GM19238 (cell line): ENCODE results near the gene S100A6.
"Not testable (repeated sequence)": the region's sequence is repeated elsewhere in the genome, so short reads cannot be mapped to it uniquely, and the experiment has no call there.

Experiments used
- DNase-seq: peaks from one replicate; pipeline ENCODE4 v3.0.0; 2011; ENCODE audit warnings: low spot score; ENCODE audit not compliant: insufficient read length

The S100A6 gene

DNA sequence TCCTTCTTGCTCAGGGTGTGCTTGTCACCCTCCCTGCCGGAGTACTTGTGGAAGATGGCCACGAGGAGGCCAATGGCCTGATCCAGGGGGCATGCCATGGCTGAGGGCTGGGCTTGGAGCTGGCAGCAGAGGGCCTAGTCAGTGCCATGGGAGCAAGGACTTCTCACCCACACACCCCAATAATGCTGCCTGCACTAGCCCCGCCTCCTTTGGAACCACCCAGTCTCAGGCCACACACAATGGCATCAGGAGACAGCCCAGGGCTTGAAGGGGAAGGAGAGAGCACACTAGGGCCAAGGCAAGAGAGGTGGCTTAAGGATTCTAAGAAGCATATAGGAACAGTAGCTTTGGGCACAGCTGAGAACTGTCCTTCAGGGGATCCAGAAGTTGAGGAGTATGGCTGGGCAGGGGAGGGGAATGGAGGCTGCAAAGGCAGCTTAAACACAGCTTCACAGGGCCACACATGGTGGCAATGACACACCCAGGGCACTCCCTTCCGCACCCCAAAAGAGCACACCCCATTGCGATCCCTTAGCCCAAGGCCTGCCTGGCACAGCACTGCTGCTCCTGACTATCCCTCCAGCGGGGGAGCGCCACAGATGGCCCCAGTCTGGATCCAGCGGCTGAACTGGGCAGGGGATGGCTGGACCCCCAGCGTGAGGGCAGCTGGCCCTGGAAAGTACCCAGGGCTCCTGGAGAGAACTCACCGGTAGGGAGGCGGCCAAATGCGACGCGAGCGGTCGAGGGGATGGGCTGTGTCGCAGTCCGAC lies at the start of gene S100A6:
Gene S100A6, minus strand, starts transcription at position 750 of the 770 bp plus-strand sequence. Its CDS starts 652 bp downstream, at position 98.
- DNase-seq: no peak

GRCh38 chr1:153585006-153585405 lies 49.2 kb upstream of the S100A6 start:
- no peak for DNase-seq

DNA sequence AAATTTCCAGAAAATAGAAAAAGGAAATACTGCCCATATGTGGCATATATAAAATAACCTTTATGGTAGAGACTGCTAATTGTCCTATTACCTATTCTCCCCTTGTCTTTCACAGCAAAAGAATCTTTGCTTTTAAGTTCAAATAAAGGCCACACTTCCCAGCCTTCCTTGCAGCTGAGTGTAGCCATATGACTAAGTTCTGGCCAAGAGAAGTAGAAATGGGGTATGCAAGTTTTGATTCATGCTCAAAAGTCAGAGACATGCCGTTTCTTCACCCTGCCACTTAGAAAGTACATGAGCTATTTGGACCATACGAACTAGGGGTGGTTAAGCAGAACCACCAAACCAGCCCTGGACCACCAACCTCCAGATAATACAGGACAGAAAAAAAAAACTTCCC lies 48.2 kb upstream of the S100A6 start:
- no peak for DNase-seq

GRCh38 chr1:153583514-153583913 lies 47.7 kb upstream of the S100A6 start:
- not testable (repeated sequence) for DNase-seq

- DNase-seq: not testable (repeated sequence)
Observed at GRCh38 chr1:153582836-153583235, 47.0 kb upstream of the S100A6 start.

GRCh38 chr1:153578936-153579335 lies 43.1 kb upstream of the S100A6 start:
- no peak for DNase-seq

DNA sequence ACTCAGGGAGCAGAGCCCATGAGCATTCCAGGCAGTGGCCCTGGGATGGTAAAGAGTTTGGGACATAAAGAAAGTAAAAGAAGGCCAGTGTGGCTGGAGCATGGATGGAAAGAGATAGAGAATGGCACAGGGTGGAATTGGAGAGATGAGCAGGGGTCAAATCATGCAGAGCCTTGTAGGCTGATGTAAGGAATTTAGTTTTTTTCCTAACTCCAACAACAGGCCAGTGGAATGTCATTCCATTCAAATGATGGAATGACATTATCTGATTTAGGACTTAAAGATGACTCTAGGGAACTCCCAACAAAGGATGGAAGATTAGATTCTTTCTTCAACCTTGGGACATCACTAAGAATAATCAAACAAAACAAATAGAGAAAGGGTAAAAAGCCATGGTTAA lies 42.7 kb upstream of the S100A6 start:
- no peak for DNase-seq

- DNase-seq: no peak
Observed at GRCh38 chr1:153577624-153578051, 41.8 kb upstream of the S100A6 start.

DNA sequence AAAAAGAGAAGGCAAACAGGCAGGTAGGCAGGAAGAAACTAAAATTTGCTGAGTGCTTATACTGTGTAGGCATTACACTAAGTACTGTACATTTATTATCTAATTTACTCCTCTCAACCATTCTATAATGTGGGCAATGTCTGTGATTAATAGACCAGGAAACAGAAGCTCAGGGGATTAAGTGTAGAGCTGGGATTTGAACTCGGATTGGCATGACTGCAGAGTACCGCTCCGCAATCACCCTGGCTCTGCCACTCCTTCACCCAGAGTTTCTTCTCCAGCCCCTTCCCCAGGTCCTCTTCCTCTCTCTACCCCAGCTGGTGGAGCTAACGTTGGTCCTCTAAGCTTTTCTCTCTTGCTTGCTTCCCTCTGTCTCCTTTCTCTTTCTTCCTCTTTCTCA lies 41.3 kb upstream of the S100A6 start:
- DNase-seq: no peak

DNA sequence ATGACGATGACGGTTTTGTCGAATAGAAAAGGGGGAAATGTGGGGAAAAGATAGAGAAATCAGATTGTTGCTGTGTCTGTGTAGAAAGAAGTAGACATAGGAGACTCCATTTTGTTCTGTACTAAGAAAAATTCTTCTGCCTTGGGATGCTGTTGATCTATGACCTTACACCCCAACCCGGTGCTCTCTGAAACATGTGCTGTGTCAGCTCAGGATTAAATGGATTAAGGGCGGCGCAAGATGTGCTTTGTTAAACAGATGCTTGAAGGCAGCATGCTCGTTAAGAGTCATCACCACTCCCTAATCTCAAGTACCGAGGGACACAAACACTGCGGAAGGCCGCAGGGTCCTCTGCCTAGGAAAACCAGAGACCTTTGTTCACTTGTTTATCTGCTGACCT lies 39.7 kb upstream of the S100A6 start:
- not testable (repeated sequence) for DNase-seq

GRCh38 chr1:153575081-153575491 lies 39.3 kb upstream of the S100A6 start:
- not testable (repeated sequence) for DNase-seq

GRCh38 chr1:153573351-153573750 lies 37.6 kb upstream of the S100A6 start:
- DNase-seq: no peak

GRCh38 chr1:153572569-153573015 lies 36.8 kb upstream of the S100A6 start:
- peak; percentile 63 for DNase-seq

GRCh38 chr1:153571706-153572105 lies 35.9 kb upstream of the S100A6 start:
- DNase-seq: no peak

DNA sequence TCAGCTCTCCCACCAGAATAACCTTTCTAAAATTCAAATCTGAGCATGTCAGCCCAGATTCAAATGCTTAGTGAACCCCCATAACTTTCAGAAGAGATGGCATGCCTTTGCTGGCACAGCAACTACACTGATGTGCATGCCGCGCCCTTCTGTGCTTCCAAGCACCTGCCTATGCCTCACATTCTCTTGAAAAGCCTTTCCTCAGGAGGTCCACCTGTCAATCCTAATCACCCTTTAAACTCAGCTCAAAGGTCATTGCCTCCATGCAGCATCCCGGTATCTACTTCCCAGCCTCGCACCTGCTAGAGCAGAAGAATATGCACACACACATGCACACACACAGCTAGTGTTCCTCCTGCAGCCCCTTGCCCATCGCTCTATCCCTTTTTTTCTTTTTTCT lies 35.1 kb upstream of the S100A6 start:
- DNase-seq: no peak

- DNase-seq: no peak
Observed at GRCh38 chr1:153569465-153569864, 33.7 kb upstream of the S100A6 start.

DNA sequence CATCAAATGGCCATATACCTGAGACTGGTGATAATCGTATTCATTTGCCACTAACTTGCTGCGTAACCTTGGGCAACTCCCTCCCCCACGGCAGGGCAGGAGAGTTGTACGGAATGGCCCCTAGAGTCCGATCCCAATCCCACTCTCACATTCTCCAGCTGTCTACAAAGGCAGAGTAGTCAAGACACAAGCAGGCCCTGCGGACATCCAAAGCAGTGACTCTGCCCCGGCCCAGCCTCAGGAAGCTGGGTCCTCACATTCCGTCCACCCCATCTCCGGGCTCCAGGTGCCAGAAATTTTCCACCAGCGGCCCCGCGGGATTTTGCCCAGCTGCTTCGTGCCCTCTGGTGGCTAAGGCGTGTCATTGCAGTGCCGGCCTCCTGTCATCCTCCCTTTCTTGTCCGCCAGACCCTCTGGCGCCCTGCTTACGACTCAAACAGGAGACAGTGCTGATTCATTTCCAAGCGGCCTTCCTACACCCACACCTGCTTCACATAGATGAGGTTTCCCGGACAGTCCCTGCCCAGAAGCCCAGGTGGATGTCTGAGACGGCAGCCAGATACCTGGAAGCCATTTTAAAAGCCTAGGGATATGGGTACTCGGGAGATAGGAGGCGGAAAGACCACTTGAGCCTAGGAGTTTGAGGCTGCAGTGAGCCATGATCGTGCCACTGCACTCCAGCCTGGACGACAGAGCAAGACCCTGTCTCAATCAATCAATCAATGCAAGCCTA lies 32.7 kb upstream of the S100A6 start:
- peak; percentile 76 for DNase-seq

DNA sequence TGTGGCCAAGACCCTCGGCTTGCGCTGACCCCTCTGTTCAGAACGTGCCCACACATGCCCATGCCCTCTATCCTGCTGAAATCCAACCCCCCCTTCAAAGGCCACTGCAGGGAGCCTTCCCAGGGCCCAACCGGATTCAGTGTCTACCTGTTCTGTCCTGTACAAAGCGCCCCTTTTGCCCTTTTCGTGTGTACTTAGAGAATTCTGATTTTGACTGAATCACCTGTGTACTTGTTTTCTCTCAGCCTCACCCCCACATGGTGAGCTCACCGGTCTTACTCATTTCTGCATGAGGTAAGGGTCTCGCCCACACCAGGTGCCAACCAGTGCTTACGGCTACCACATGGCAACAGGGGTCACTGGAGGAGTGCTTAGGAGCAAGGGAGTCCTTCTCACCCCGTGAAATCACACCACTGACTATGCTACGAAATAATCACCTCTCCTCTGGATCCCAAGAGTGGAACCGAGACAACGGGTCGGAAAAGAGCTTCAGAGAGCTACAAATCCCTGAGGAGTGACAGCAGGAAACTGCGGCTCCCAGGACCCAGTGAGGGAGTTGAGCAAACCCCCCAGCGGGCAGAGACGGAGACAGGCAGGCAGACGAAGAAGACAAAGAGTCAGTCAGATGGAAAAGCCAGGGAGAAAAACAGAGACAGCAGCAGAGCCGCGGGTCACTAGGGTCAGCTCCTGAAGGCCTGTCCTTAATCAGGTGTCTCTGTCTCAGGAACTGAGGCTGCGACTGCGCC lies 32.0 kb upstream of the S100A6 start:
- DNase-seq: no peak

DNA sequence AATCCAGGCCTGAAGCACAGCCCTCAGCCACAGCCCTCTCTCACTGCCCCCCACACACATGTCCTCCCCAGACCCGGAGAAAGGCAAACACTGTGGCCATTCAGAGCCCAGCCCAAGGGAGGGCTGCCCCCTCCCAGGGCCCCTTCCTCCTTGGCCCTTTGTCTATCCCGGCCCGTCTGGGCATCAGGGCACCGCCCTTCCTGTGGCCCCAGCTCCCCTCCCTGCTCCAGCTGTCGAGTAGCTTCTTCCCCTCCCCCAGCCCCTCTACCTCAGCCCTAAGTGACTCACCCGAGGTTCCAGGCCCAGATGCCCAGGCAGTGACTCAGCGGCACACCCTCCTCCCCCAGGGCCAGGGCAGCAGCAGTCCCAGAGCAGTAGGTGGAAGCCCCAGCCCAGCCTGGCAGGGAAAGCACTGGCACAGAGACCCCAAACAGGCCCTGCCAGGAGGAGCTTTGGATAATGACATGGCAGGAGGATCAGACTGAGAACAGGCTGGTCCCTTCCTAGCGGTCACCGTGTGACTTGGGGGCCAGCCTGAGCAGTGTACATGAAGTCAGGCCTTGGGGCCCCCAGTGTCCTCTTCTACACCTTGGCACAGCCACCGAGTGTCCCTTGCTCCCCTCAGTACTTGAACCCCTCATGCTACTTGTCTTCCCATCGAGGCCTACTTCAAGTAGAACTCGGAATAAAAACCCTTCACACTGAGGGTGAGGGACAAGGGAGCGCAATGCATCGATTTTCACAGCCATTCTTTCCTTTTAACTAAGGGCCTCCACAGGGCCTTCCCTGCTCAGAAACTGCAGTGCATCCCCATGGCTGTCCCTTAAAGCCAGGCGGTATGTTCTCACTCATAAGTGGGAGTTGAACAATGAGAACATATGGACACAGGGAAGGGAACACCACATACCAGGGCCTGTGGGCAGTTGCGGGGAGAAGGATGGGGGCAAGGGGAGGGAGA lies 30.9 kb upstream of the S100A6 start:
- DNase-seq: no peak

DNA sequence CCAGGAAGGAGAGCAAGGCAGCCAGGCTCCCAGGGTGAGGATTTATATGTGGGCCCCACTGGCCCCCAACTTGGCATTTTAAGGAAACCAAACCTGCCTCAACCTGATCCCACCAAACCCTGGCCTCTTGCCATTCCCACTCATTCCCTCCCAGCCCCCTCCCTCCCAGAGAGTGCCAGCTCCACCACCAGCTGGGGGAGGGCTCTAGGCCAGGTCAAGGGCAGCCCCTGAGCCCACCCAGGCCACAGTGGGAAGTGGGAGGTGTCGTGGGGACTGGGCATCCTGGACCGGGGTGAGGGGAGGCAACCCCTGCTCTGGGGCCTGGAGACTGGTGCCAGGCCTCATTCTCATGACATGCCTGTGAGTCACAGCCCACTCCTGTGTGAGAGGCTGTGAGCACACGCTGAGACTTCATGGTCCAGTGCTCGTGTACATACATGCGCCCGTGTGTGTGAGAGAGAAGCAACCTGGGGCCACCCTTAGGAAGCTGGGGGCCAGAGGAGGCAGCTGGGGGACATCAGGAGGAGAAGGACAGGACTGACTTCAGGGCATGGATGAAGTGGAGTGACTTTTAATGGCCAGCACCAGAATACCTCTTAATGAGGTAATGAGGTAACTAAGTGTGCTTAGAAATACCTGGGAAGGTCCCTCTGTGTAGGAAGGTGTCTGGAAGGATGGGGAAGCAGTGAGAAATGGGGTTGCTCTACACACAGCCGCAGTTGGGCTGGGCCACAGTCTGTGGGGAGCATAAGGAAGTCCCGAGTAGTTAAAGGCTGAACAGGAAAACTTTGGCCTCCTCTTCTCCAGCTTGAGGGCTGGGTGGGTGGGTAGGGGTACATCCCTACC lies 30.0 kb upstream of the S100A6 start, which contains the start of gene S100A2:
Gene S100A2, minus strand, starts transcription at position 316 of the 846 bp plus-strand sequence. CDS start 1,967 bp downstream, outside the sequence.
- DNase-seq: no peak
